Liver (tissue), 9 donors: ENCODE measurements around the gene GTF2IRD1. TPM values are rescaled to one million over a fixed set of nuclear protein-coding genes. Genes with fewer than 3 reads are reported as not detected.

Experiments
- DNase-seq: peaks from one replicate; pipeline ENCODE4 v3.0.0-alpha.2; 2017; ENCODE audit warnings: low spot score
- H3K27ac ChIP-seq, 2 donors: one replicate each; pipeline ENCODE4 v1.7.0; 2013; ENCODE audit warnings: inconsistent platforms in 2 of 2, low read length in 2 of 2, control low read depth in 1 of 2, low read depth in 1 of 2, mild to moderate bottlenecking in 1 of 2
- H3K27me3 ChIP-seq, 4 donors: one replicate each; pipeline versions ENCODE4 v1.6.1 to v1.7.0; 2013; ENCODE audit warnings: low read length in 3 of 4, inconsistent platforms in 1 of 4, mild to moderate bottlenecking in 1 of 4, moderate library complexity in 1 of 4; ENCODE audit not compliant: control insufficient read depth in 4 of 4, insufficient read depth in 4 of 4
- H3K36me3 ChIP-seq, 4 donors: one replicate each; pipeline versions ENCODE4 v1.6.1 to v1.7.0; 2013; ENCODE audit warnings: low read length in 3 of 4, mild to moderate bottlenecking in 3 of 4, low read depth in 1 of 4, moderate library complexity in 1 of 4; ENCODE audit not compliant: control insufficient read depth in 4 of 4, insufficient read depth in 3 of 4
- H3K4me1 ChIP-seq, 4 donors: one replicate each; pipeline versions ENCODE4 v1.6.1 to v1.7.0; 2013; ENCODE audit warnings: low read length in 3 of 4, mild to moderate bottlenecking in 3 of 4, moderate library complexity in 1 of 4; ENCODE audit not compliant: control insufficient read depth in 4 of 4, insufficient read depth in 4 of 4
- H3K4me3 ChIP-seq, 3 donors: one replicate each; pipeline versions ENCODE4 v1.6.1 to v1.7.0; 2013; ENCODE audit warnings: low read length in 3 of 3, control low read depth in 1 of 3, low read depth in 1 of 3, mild to moderate bottlenecking in 1 of 3
- H3K9ac ChIP-seq, 2 donors: one replicate each; pipeline ENCODE4 v1.7.0; 2013; ENCODE audit warnings: low read length in 2 of 2, mild to moderate bottlenecking in 2 of 2, moderate library complexity in 2 of 2, control low read depth in 1 of 2, low read depth in 1 of 2
- H3K9me3 ChIP-seq, 4 donors: one replicate each; pipeline versions ENCODE4 v1.6.1 to v1.7.0; 2013; ENCODE audit warnings: low read length in 3 of 4; ENCODE audit not compliant: control insufficient read depth in 4 of 4
- EGR1 ChIP-seq, 2 donors: IDR thresholded peaks; 2 replicates each; pipeline ENCODE4 v1.6.1; 2016 to 2018; ENCODE audit warnings: antibody characterized with exemption in 2 of 2, low read depth in 2 of 2
- FOXA1 ChIP-seq: IDR thresholded peaks from 2 replicates; pipeline ENCODE4 v1.6.1; 2016; ENCODE audit warnings: antibody characterized with exemption
- FOXA2 ChIP-seq: IDR thresholded peaks from 2 replicates; pipeline ENCODE4 v1.6.1; 2016; ENCODE audit warnings: antibody characterized with exemption
- GABPA ChIP-seq, 2 donors: IDR thresholded peaks in 1 of 2; conservative IDR thresholded peaks in 1 of 2; 2 replicates each; pipeline ENCODE4 v1.6.1; 2016; ENCODE audit warnings: antibody characterized with exemption in 2 of 2, mild to moderate bottlenecking in 1 of 2, moderate library complexity in 1 of 2
- HNF4A ChIP-seq, 2 donors: conservative IDR thresholded peaks; 2 replicates each; pipeline ENCODE4 v1.6.1; 2016; ENCODE audit warnings: antibody characterized with exemption in 2 of 2, mild to moderate bottlenecking in 2 of 2
- HNF4G ChIP-seq: IDR thresholded peaks from 2 replicates; pipeline ENCODE4 v1.6.1; 2016; ENCODE audit warnings: antibody characterized with exemption
- JUND ChIP-seq, 2 donors: IDR thresholded peaks; 2 replicates each; pipeline ENCODE4 v1.6.1; 2016; ENCODE audit warnings: antibody characterized with exemption in 2 of 2
- NR2F2 ChIP-seq: IDR thresholded peaks from 2 replicates; pipeline ENCODE4 v1.6.1; 2016; ENCODE audit warnings: antibody characterized with exemption
- RAD21 ChIP-seq, 2 donors: IDR thresholded peaks; 2 replicates each; pipeline ENCODE4 v1.6.1; 2016; ENCODE audit warnings: antibody characterized with exemption in 2 of 2, mild to moderate bottlenecking in 2 of 2
- REST ChIP-seq: IDR thresholded peaks from 2 replicates; pipeline ENCODE4 v1.6.1; 2016; ENCODE audit warnings: antibody characterized with exemption, mild to moderate bottlenecking
- RXRA ChIP-seq, 2 donors: IDR thresholded peaks; 2 replicates each; pipeline ENCODE4 v1.6.1; 2017 to 2018; ENCODE audit warnings: antibody characterized with exemption in 2 of 2, mild to moderate bottlenecking in 1 of 2
- SP1 ChIP-seq: IDR thresholded peaks from 2 replicates; pipeline ENCODE4 v1.6.1; 2018; ENCODE audit warnings: antibody characterized with exemption, mild to moderate bottlenecking
- TAF1 ChIP-seq: conservative IDR thresholded peaks from 2 replicates; pipeline ENCODE4 v1.6.1; 2016; ENCODE audit warnings: antibody characterized with exemption, mild to moderate bottlenecking
- YY1 ChIP-seq: IDR thresholded peaks from 2 replicates; pipeline ENCODE4 v1.6.1; 2016; ENCODE audit warnings: antibody characterized with exemption, mild to moderate bottlenecking
- WGBS: extraction: QIAGEN DNeasy Blood & Tissue Kit; methylation state at CpG from one replicate; pipeline ENCODE4 v1.1.7; 2013; 5-methylcytosine and 5-hydroxymethylcytosine counted together
- polyA plus RNA-seq, 2 donors: library from polyadenylated mRNA; stranded (reverse) in 1 of 2; unstranded in 1 of 2; fragments of 200-250 nt in 1 of 2; fragments of >200 nt in 1 of 2; fragmentation: Nextera tagmentation in 1 of 2; extraction: Ambion mirVana in 1 of 2; gene quantifications; one replicate each; pipeline versions ENCODE4 v1.2.1 to v1.2.3, GENCODE V29; 2013 to 2015
- total RNA-seq, 2 donors: library from RNA; depleted of rRNA; stranded (reverse); fragments of >200 nt; gene quantifications; one replicate each; pipeline ENCODE4 v1.2.3, GENCODE V29; 2014
- TF ChIP-seq, protein P1 (sequence below): fragments of 150-350 bp; IDR thresholded peaks from 2 replicates; pipeline ENCODE4 v1.5.1; 2017; ENCODE audit warnings: improper control_type of control experiment, low read depth, low read length; ENCODE audit not compliant: missing input control
- TF ChIP-seq, protein P2 (sequence below): IDR thresholded peaks from 2 replicates; pipeline ENCODE4 v1.6.1; 2016; ENCODE audit warnings: antibody characterized with exemption
- TF ChIP-seq, protein P3 (sequence below): IDR thresholded peaks from 2 replicates; pipeline ENCODE4 v1.6.1; 2016; ENCODE audit warnings: antibody characterized with exemption
- TF ChIP-seq, protein P4 (sequence below): IDR thresholded peaks from 2 replicates; pipeline ENCODE4 v1.6.1; 2016; ENCODE audit warnings: antibody characterized with exemption
- donor health status: healthy.
- donor health status: healthy.
- donor health status: healthy.
- donor health status: healthy.
- donor health status: healthy.

GTF2IRD1 gene
- total and polyA plus RNA-seq, 4 donors, result 2.0 to 7.4 (median 3.3) TPM

- WGBS, result 89% methylated on average over 8 of the region's 8 CpGs
- no peak for DNase-seq
- TF ChIP-seq GABPA (IDR thresholded peaks at IDR 0.05 in 1 of 2, conservative IDR thresholded peaks at IDR 0.05 in 1 of 2) (no peak), EGR1 (IDR thresholded peaks at IDR 0.05; ENCODE audit: low read depth in 2 of 2) (no peak), NR2F2 (no peak), HNF4A (conservative IDR thresholded peaks at IDR 0.05) (no peak), SP1 (no peak), REST (no peak), TAF1 (no peak), RXRA (IDR thresholded peaks at IDR 0.05) (no peak), FOXA1 (no peak), FOXA2 (no peak), HNF4G (no peak), RAD21 (IDR thresholded peaks at IDR 0.05) (no peak), YY1 (no peak), JUND (IDR thresholded peaks at IDR 0.05) (no peak)
- TF ChIP-seq, protein P1, sequence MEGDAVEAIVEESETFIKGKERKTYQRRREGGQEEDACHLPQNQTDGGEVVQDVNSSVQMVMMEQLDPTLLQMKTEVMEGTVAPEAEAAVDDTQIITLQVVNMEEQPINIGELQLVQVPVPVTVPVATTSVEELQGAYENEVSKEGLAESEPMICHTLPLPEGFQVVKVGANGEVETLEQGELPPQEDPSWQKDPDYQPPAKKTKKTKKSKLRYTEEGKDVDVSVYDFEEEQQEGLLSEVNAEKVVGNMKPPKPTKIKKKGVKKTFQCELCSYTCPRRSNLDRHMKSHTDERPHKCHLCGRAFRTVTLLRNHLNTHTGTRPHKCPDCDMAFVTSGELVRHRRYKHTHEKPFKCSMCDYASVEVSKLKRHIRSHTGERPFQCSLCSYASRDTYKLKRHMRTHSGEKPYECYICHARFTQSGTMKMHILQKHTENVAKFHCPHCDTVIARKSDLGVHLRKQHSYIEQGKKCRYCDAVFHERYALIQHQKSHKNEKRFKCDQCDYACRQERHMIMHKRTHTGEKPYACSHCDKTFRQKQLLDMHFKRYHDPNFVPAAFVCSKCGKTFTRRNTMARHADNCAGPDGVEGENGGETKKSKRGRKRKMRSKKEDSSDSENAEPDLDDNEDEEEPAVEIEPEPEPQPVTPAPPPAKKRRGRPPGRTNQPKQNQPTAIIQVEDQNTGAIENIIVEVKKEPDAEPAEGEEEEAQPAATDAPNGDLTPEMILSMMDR, result no peak
- TF ChIP-seq, protein P2, sequence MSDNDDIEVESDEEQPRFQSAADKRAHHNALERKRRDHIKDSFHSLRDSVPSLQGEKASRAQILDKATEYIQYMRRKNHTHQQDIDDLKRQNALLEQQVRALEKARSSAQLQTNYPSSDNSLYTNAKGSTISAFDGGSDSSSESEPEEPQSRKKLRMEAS, result no peak
- TF ChIP-seq, protein P3, sequence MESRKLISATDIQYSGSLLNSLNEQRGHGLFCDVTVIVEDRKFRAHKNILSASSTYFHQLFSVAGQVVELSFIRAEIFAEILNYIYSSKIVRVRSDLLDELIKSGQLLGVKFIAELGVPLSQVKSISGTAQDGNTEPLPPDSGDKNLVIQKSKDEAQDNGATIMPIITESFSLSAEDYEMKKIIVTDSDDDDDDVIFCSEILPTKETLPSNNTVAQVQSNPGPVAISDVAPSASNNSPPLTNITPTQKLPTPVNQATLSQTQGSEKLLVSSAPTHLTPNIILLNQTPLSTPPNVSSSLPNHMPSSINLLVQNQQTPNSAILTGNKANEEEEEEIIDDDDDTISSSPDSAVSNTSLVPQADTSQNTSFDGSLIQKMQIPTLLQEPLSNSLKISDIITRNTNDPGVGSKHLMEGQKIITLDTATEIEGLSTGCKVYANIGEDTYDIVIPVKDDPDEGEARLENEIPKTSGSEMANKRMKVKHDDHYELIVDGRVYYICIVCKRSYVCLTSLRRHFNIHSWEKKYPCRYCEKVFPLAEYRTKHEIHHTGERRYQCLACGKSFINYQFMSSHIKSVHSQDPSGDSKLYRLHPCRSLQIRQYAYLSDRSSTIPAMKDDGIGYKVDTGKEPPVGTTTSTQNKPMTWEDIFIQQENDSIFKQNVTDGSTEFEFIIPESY, result no peak
- TF ChIP-seq, protein P4, sequence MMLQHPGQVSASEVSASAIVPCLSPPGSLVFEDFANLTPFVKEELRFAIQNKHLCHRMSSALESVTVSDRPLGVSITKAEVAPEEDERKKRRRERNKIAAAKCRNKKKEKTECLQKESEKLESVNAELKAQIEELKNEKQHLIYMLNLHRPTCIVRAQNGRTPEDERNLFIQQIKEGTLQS, result no peak
These were observed 45.5 kb downstream of the GTF2IRD1 start for GRCh38 chr7:74498996-74499834.

More at GRCh38 chr7:74498996-74499834, 45.5 kb downstream of the GTF2IRD1 start:
- Histone ChIP-seq H3K9me3 (no peaks in the 10 kb centered on the region), H3K9ac (no peak overlapping the region), H3K4me3 (no peak overlapping the region), H3K27ac (no peak overlapping the region), H3K27me3 (no peaks in the 10 kb centered on the region), H3K4me1 (peaks cover 11 to 31% (median 16%) of the 10 kb centered on the region in 4 donors), H3K36me3 (no peaks in the 10 kb centered on the region)
